ENCODE data around the gene IMPA2.
A peak's percentile ranks its signal among the peaks of the same experiment; 100 is the strongest.
"Not testable (repeated sequence)": the region's sequence is repeated elsewhere in the genome, so short reads cannot be mapped to it uniquely, and the experiment has no call there.

The IMPA2 gene

DNA sequence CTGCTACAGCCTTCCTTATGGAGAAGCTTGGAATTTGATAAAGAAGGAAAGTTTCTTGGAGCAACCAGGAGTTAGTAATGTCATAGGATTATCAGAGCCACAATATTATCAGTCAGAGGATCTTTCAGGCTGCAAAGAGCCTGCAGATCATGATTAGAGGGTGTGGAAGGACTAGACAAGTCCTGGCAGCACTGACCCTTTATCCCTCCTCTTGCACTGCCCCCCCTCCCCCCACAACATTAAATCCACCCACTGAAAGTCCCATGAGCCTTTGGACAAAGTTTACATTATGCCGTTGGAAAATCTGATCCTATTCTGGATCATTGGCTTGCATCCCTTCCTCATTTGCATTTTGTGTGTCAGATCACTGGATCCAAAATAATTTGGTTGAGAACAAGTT lies 18.7 kb upstream of the IMPA2 start:
- no peak for DNase-seq (ENCODE audit: low read depth)

DNA sequence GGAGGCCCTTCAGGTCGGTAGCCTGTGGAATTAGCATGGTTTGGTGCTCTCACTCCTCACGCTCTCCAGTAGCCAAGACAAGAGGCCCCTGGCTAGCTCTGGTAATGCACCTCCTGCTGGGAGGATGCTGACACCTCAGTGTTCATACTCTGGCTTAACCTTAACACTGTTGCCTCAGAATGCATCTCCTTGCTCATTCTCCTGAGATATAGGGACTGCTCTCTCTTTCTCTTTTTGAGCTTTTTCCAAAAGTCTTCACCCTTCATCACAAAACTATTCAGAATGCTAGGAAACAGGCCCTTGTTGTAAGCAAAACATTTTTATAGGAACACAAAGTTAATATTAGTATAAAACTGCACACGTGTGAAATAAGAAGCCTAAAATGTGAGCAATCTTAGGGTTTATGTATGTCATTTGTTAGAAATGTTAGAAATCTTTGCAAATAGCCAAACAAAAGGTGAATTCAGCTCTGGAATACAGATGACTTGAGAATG lies 17.3 kb upstream of the IMPA2 start:
- DNase-seq (ENCODE audit: low read depth) = no peak

DNA sequence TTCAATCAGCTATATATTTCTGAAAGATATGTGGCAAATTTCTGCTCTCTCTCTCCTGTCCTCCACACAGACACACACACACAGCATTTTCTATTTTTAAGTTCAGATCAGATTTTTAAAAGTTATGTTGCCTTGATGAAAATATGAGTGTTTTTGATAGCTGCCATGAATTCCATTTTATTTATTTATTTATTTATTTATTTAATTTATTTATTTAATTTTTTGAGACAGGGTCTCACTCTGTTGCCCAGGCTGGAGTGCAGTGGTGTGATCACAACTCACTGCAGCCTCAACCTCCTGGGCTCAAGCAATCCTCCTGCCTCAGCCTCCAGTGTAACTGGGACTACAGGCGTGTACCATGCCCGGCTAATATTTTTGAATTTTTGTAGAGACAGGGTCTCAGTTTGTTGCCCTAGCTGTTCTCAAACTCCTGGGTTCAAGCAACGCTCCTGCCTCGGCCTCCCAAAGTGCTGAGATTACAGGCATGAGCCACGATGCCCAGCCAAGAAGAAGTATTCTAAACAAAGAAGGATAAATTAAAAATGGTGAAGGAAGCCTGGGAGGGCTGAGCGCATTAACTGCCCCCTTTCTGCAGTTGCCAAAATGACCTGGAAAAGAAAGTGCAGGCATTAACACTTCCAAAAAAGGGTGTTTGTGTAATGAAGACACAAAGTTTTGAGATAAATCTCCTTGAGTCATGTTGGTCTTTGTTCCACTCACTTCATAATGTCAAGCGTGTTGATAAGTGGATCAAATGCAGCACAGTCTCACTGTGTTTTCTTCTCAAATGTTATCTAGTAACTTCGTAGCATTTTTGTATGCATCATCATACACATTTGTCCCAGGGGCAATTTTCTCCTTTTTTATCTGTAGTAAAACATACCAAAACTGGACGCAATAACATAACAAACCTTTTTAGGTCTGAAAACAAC lies 11.1 kb upstream of the IMPA2 start:
- DNase-seq (ENCODE audit: low read depth) = no peak

DNA sequence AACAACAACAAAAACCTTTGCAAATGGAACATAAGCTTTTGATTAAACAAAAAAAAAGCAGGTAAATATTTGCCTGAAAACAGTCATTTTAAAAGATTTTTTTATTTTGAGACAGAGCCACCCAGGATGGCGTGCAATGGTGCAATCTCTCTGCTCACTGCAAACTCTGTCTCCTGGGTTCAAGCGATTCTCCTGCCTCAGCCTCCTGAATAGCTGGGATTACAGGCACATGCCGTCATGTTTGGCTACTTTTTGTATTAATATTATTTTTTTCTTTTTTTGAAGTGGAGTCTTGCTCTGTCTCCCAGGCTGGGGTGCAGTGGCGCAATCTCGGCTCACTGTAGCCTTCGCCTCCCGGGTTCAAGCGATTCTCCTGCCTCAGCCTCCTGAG lies 10.5 kb upstream of the IMPA2 start:
- not testable (repeated sequence) for DNase-seq (ENCODE audit: low read depth)

DNA sequence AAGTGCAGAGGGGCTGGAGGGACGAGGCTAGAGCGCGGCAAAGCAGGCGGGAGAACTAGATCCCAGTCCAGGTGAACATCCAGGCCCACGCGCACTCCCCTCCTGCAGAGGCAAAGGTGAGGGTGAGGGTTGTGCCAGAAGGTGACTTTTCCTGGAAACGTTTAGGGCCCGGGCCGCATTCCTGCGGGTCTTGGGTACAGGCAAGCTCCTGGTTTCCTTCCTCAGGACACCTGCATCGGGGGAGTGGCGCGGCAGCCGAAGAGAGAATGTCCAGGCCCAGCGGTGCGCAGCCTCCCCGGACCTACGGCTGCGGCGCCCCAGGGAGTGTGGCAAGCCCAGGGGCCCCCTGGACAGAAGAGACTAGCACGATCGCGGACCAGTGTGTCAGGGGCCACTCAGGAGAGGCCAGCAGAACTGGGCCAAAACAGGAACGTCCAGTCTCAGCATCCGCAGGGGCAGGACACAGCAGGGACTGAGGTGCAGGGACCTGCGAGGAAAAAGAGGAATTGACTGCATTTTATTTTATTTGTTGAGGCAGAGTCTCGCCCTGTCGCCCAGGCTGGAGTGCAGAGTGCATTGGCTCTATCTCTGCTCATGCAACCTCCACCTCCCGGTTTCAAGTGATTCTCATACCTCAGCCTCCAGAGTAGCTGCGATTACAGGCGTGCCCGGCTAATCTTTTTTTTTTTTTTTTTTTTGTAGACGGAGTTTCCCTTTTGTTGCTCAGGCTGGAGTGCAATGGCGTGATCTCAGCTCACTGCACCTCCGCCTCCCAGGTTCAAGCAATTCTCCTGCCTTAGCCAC lies 8.7 kb upstream of the IMPA2 start:
- no peak for DNase-seq (ENCODE audit: low read depth)

DNA sequence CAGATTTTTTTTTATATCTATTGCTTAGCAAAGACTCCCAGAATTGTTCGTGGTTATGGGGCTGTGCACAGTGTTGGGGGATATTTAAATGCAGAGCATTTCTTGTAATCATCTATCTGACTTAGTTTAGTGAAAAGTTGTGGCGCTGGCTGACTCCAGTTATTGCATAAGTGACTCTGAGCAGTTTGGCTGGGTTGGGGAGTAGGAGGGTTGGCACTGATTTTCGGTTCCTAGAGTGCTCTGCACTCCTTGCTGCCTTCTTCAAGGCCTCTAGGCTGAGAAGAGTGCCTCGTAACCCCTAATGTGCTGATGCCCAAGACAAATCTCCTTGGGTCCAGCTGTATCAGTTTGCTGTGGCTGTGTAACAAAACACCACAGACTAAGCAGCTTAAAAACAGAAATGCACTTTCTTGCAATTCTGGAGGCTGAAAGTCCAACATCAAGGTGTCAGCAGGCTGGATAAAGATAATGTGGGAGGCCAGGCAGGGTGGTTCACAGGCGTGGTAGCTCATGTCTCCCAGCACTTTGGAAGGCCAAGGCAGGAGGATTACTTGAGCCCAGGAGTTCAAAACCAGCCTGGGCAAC lies 6.5 kb upstream of the IMPA2 start:
- no peak for DNase-seq (ENCODE audit: low read depth)

DNA sequence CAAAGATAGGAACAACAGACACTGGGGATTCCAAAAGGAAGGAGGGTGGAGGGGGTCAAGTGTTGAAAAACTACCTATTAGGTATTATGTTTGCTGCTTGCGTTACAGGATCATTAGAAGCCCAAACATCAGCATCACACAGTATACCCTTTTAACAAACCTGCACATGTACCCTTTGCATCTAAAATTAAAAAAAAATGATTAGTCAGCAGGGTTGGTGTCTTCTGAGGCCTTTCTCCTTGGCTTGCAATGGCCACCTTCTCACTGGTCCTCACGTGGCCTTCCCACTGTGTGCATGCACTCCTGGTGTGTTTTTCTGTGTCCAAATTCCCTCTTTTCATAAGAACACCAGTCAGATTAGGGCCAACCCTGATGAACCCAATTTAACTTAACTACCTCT lies 5.6 kb upstream of the IMPA2 start:
- no peak for DNase-seq (ENCODE audit: low read depth)

DNA sequence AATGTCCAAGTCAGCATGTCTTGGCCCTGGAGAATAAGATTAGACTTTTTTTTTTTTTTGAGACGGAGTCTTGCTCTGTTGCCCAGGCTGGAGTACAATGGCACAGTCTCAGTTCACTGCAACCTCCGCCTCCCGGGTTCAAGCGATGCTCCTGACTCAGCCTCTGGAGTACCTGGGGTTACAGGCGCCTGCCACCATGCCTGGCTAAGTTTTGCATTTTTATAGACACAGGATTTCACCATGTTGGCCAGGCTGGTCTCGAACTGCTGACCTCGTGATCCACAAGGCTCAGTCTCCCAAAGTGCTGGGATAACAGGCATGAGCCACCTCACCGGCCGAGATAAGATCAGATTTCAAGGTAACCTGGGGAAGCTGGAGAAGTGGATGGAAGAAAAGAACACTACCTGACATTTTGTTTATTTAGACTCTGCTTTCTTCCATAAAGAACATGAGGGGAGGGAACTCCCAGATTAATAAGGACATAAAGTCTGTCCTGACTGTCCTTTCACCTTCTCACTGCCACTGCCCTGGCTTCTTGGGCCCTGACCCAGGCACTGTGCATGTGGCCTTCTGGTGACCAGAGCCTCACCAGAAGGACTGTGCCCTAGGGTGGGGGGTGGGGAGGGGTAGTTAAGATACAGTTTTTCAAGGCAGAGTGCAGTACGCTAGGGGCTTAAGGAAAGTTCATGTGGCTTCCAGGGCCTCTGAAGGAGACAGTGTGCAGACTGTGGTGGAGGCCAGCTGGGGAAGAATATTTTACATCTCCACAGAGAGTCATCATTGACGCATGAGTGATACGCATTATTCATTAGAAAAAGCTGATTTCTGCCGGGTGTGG lies 4.8 kb upstream of the IMPA2 start:
- DNase-seq (ENCODE audit: low read depth) = no peak

DNA sequence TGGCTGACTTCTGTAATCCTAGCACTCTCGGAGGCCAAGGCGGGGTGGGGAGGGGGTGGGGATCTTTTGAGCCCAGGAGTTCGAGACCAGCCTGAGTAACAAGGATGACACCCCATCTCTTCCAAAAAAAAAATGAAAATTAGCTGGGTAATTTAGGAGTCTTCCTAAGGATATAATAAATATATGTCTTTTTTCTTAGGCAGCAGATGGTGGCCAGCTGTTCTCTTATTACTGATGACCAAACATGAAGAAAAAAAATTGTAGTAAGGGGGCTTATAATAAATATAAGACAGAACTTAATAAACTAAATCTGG lies 4.2 kb upstream of the IMPA2 start:
- no peak for DNase-seq (ENCODE audit: low read depth)

DNA sequence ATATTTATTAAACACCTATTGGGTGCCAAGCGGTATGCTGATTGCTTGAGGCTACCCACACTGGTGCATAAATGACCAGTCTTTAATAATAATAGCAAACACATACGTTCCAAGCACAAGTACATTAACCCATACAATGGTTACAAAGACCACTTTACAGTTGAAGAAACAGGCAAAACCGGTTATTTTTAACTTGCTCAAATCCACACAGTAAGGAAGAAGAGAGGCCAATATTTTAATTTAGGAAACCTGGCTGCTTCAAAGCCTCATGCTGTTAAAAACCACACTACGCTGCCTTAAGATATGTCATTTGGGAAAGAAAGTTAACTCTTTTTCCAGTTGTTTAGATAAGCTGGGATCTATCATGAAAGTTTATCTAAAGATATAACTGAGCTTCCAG lies 2.4 kb upstream of the IMPA2 start:
- DNase-seq (ENCODE audit: low read depth) = no peak

DNA sequence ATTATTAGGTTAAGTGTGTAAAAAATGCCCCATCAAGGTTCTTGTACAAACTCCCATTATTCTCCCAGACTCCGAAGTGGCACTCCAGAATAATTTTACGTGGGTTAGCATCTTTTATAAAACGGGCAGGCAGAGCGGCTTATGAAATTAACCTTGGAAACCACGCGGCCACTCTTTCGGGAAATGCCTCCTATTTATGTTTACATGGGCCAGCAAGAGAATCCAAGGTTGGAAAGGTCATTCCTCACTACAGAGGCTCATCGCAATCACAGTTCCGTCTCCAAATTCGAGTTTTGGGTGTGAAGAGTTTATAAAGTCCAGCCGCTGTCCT lies 1.2 kb upstream of the IMPA2 start:
- no peak for DNase-seq (ENCODE audit: low read depth)

DNA sequence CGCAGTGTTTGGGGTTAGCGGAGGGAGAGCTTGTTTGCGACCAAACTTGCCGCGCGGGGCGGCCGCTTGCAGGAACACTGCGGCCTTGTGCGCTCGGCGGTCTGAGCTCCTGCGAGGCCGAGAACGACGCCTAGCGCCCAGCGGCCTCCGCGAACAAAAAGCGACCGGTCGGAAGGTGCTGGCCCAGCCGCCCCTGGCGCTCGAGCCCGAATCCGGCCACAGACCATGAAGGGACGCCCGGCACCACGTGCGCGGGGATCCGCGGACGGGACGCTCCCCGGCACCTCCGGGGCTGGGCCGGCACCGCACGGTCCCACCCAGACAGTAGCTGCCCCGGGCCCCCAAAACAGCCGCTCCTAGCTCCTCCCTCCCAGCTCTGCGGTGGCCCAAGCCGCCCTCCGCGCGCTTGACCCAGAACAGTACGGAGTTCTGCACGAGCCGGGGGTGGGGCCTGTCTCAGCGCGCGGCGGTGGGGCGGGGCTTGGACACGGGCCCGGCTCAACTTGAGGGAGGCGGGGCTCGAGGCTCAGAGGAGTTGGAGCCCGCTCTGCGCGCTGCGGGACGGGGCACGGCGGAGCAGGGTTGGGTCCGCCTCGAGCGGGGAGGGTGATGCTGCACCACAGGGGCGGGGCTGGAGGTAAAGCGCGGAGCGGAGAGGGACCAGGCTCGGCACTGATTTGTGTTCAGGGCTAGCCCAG lies 664 bp upstream of the IMPA2 start:
- peak; percentile 92 for DNase-seq (ENCODE audit: low read depth)

DNA sequence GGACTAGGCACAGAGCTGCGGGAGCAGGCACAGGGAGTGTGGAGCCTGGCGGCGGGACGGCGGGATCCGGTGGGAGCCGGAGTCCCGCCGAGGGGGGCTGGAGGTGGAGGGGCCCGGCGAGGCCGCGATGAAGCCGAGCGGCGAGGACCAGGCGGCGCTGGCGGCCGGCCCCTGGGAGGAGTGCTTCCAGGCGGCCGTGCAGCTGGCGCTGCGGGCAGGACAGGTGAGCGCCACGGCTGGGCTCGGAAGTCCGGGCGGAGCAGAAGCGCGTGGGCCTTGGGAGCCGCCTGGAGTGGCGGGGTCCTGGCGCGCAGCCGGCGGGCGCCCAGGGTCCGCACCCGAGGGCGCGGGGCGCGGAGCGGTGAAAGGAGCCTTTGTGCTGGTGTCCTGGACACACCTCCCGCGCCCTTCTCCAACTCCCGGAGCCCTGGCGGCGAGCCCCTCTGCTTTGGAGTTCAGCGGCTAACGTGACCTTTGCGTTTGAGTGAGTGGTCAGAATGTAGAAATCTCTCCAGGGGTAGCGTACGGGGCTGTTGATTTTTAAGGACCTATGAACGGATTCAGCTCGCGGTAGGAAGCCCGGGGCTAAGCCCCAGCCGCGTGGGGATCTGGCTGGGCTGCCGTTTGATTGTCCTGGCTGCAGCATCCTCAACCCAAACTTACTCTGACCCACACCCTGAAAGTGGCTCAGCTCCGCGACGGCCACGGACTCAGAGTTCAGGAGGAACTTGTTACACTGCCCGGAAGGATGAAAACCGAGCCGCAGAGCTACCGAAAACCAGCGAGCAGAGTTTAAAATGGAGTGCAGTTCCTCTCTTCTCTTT lies 448 bp downstream of the IMPA2 start:
- DNase-seq (ENCODE audit: low read depth) = no peak

DNA sequence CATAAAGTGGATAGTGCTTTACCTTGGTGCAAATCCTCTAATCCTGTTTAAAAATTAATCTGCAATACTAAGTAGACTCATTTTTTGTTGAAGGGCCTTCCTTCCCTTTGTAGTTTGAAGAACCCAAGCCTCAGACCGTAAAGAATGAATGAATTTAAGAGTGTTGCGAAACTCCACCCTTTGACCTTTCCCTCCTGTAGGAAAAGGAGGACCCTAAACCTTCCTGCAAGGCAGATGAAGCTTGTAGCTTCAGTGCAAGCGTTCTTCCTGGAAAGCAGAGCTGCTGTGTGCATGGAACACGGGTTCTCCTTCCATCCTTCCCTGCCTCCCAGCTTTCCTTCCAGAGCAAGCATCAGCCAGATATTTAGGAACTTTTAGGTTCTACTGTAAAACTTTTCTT lies 1.7 kb downstream of the IMPA2 start:
- no peak for DNase-seq (ENCODE audit: low read depth)

DNA sequence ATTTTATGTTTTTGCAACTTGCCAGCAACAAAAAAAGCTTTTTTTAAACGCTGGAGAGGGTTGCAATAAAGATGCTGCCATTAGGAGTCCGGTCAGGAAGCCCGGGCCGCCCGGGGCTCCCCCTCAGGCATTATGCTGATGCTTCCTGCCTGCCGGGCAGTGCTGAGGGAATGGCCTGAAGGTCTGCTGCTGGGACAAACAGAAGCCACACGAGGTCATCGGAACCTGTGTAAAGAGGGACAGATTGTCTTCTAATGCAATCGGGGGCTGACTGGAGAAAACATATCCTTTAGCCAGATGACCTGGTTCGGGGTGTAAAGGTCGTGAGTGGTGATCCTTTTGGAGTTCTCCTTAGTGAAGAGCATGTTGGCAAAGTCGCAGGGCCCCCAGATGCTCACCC lies 2.3 kb downstream of the IMPA2 start:
- no peak for DNase-seq (ENCODE audit: low read depth)

DNA sequence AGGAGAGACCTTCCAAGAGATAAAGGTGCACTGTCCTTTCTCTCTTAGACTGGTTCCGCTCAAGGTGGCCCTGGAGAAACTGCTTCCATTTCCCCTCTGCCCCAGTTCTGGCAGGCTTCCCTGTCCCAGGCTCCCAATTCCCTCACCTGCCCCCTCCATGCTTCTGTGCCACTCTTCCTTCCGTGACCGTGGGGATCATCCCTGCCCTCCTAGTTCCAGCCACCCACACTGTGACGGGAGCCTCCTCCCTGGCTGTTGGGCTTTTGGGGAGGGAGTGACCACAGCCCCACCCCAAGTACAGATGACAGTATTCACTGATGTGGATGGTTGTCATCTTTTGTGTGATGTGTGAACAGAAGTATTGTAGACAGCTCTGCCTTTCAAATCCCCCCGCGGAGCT lies 2.8 kb downstream of the IMPA2 start:
- DNase-seq (ENCODE audit: low read depth) = no peak

DNA sequence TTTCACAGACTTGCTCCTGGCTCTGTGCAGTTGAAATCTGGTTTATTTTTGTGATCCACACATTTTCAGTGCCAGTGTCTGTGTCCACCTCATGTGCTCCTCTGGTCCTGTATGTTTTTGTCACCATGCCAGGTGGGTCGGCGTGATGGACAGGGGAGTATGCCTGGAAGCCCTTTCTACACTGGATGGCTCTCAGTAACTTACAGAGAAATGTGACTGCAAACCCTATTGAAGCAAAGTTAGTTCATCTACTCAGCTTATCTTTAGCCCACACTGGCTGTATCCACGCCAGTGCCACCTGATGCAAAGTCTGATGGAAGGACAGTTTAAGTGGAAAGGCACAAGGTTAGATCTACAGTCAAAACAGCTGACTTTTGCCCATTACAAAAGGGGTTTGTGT lies 4.3 kb downstream of the IMPA2 start:
- DNase-seq (ENCODE audit: low read depth) = no peak

DNA sequence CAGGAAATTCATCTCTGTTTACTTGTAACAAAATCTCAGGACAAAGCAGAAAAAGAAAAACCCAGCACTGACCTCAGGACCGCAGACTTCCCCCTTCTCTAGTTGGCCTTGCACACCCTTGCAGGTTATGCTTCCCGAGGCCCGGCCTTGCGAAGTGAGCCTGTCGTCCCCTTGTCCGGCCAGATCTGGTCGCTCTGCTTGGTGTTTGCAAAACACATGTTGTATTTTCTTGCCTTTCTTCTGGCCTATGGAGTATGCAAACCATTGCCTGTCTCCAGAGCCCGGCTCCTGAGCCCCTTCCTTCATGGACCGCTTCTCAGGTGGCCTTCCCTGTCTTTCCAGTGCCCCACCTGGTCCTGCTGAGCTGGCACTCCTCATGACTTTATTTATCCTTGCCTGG lies 4.8 kb downstream of the IMPA2 start:
- no peak for DNase-seq (ENCODE audit: low read depth)

DNA sequence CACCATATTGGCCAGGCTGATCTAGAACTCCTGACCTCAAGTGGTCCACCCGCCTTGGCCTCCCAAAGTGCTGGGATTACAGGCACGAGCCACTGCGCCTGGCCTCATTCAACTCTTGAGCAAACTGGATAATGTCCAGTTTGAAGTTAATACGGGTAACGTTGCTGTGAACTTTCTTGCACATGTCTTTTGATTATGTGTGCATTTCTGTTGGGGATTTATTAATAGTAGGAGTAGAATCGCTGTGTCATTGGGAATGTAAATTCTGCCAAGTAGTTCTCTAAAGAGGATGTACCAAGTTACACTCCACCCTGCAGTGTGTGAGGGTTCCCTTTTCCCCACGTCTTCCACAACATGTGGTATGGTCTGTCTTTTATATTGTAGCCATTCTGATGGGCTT lies 6.2 kb downstream of the IMPA2 start:
- no peak for DNase-seq (ENCODE audit: low read depth)

DNA sequence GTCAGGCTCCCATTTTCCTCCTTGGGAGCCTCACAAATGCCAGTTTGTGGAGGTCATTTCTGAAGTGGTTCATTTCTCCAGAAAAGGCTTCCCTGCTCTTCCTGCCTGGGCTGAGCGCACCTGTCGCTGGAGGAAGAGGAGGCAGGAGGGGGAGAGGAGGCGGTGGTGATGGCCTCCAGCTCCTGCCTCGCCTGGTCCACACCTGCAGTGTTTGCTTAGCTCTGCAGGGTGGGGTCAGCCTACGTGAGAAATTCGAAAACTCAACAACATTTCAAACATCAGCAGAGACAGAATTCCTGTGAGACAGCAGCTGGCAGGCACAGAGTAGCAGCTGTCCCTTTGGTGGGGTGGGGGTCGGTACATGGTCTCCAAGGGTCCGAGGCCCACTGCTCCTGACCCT lies 7.9 kb downstream of the IMPA2 start:
- DNase-seq (ENCODE audit: low read depth) = no peak

DNA sequence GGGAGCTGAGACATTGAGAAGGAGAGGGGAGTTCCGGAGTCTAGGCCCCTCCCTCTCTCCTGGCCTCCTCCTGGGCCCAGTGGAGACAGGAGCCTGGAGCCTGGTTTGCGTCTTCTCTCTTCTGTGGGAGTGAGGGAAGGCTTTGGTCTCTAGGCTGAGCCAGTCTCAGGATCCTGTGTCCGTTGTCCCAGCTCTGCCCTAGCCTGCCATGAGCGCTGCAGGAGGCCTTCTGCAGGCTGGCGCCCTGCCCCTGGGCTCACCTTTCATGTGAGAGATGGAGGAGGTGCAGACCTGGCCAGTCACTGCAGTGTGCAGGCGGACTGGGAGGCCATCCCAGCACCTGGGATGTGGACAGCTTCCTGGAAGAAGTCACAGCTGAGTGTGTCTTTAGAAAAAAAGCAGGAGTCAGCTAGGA lies 8.7 kb downstream of the IMPA2 start:
- no peak for DNase-seq (ENCODE audit: low read depth)
